Nephron progenitor cell (in vitro differentiated cells): ENCODE measurements around the gene PEX16.

Source experiments
- DNase-seq: peaks from one replicate; pipeline ENCODE4 v3.0.0; 2021
- H3K27ac Mint-ChIP-seq: 2 replicates; pipeline ENCODE4 v1.8.0; 2021; ENCODE audit warnings: mild to moderate bottlenecking, moderate library complexity, mixed read lengths
- H3K27me3 Mint-ChIP-seq: 2 replicates; pipeline ENCODE4 v1.8.0; 2021; ENCODE audit warnings: mild to moderate bottlenecking, low read depth, mixed read lengths; ENCODE audit not compliant: poor library complexity
- H3K36me3 Mint-ChIP-seq: 2 replicates; pipeline ENCODE4 v1.8.0; 2021; ENCODE audit warnings: low read depth, mixed read lengths
- H3K4me1 Mint-ChIP-seq: 2 replicates; pipeline ENCODE4 v1.8.0; 2021; ENCODE audit warnings: mixed read lengths
- H3K4me3 Mint-ChIP-seq: 2 replicates; pipeline ENCODE4 v1.8.0; 2021; ENCODE audit warnings: mild to moderate bottlenecking, moderate library complexity, mixed read lengths
- H3K9me3 Mint-ChIP-seq: 2 replicates; pipeline ENCODE4 v1.8.0; 2021; ENCODE audit warnings: mild to moderate bottlenecking, moderate library complexity, mixed read lengths
- CTCF ChIP-seq: fragments of 200-600 bp; sonication (generic); IDR thresholded peaks from 2 replicates; pipeline ENCODE4 v1.5.0; 2021; ENCODE audit warnings: antibody characterized with exemption

Gene PEX16

GRCh38 chr11:45922425-45923082 lies 4.9 kb upstream of the PEX16 start, which contains the start of gene LARGE2:
TSS of gene LARGE2 (plus strand) at chr11:45922656. CDS start at chr11:45922883, 227 bp downstream.
- H3K4me1 Mint-ChIP-seq, result peaks cover 36% of the 10 kb centered on the region
- peak within 1 kb of the TSS; percentile 74 for H3K4me3 Mint-ChIP-seq
- H3K36me3 Mint-ChIP-seq, result no peaks in the 10 kb centered on the region
- H3K27me3 Mint-ChIP-seq, result peaks cover 60% of the 10 kb centered on the region
- H3K27ac Mint-ChIP-seq, result no peak within 1 kb of the TSS
- peaks cover 6% of the 10 kb centered on the region for H3K9me3 Mint-ChIP-seq
- TF ChIP-seq CTCF, result no peak
- peak; percentile 78 for DNase-seq

DNA sequence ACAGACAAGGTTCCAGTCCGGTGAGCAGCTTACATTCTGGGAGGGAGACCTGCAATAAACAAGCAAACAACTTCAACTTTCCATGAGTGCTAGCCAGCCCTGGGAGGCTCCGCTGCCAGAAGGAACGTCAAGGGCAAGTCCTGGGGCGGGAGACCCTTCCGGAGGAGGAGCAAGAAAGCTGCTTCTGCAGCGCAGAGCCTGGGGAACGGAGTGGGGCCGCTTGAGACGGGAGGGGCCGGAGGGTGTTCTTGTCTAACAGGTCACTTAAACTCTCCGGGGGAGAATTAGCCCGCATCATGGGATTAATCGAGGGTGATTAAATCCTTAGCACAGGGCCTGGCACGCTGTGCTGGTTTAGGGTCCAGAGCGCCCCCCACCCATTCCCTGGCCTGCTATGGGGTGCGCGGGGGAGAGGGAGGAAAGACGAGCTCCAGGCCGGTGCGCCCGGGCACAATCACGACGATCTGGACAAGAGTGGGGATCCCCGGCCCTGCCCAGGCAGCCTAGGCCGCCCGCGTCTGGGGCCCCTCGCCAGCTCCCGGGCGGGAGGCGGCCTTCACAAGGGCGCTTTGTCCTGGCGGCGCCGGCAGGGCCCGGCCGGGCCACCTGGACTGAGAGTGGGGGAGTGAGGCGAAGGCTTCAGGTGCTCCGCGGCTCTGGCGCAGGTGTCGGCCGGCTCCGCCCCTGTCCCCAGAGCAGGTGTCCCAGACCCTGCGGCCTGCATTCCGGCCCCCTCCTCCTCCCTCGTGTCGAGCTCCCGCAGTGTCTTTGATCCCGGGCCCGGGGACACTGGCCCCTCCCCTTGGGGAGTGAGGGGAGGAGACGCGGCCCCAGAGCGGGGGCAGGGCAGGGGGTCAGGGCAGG lies 4.1 kb upstream of the PEX16 start:
- Mint-ChIP-seq H3K36me3 (no peaks in the 10 kb centered on the region), H3K27me3 (peaks cover 60% of the 10 kb centered on the region), H3K4me1 (peaks cover 41% of the 10 kb centered on the region), H3K9me3 (peaks cover 6% of the 10 kb centered on the region), H3K27ac (no peak overlapping the region), H3K4me3 (peak overlapping the region; percentile 74)
- no peak for TF ChIP-seq CTCF
- DNase-seq, result peak; percentile 68

DNA sequence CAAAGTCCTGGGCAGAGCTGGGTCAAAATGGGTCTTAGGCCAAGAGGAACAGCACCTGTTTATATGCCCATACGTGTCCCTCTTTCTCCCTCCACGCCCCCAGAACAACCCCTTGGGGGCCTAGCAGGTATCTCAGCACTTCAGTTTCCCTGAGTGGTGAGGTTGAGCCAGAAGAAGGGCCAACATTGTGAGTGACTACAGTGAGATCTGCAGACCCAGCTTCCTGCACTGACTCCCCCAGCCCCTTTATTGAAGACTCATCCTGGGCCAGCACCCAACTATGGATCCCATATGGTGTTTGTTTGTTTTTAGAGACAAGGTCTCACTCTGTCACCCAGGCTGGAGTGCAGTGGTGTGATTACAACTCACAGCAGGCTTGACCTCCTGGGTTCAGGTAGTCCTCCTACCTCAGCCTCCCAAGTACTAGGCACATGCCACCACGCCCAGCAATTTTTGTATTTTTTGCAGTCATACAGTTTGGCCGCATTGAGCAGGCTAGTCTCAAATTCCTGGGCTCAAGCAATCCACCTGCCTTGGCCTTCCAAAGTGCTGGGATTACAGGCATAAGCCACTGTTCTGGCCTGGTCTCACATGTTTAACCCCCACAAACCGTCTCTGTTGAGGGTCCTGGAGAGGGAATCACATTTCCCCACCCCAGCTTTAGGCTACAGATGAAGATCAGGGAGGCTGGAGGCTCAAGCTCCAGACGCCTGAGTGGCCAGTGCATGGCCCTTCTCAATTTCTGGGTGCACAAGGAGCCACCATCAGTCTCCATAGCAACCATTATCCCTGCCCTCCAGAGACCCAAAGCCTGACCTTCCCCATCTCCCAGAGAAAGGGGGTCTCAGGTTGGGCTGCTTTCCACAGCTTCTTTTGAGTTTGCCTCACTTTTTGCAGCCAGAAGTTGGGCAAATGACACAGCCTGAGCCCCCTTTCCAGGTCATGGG lies 3.1 kb upstream of the PEX16 start:
- no peaks in the 10 kb centered on the region for H3K36me3 Mint-ChIP-seq
- peaks cover 54% of the 10 kb centered on the region for H3K27me3 Mint-ChIP-seq
- no peak for TF ChIP-seq CTCF
- peaks cover 6% of the 10 kb centered on the region for H3K9me3 Mint-ChIP-seq
- no peak overlapping the region for H3K27ac Mint-ChIP-seq
- DNase-seq, result no peak
- peaks cover 42% of the 10 kb centered on the region for H3K4me1 Mint-ChIP-seq
- peak overlapping the region; percentile 74 for H3K4me3 Mint-ChIP-seq

GRCh38 chr11:45919806-45920530 lies 2.3 kb upstream of the PEX16 start:
- H3K27ac Mint-ChIP-seq, result no peak overlapping the region

More at GRCh38 chr11:45919806-45920530, 2.3 kb upstream of the PEX16 start:
- peak overlapping the region; percentile 36 for H3K4me3 Mint-ChIP-seq
- H3K36me3 Mint-ChIP-seq, result no peaks in the 10 kb centered on the region
- peaks cover 6% of the 10 kb centered on the region for H3K9me3 Mint-ChIP-seq
- peaks cover 42% of the 10 kb centered on the region for H3K4me1 Mint-ChIP-seq
- peaks cover 45% of the 10 kb centered on the region for H3K27me3 Mint-ChIP-seq
- TF ChIP-seq CTCF, result no peak
- no peak for DNase-seq
